ENCODE results near the gene GOLGB1. TPM values are rescaled to one million over a fixed set of nuclear protein-coding genes. Genes with fewer than 3 reads are reported as not detected.

The GOLGB1 gene
- total and polyA plus RNA-seq, 2 of the 4 experiments (the other 2 are of a cell fraction), result 13.3 to 30.3 TPM

GRCh38 chr3:121793078-121793477, 43.5 kb upstream of the GOLGB1 start:
- WGBS, 2 experiments (ENCODE audit: extremely low coverage in 2 of 2, insufficient read length in 1 of 2), result no CpG with 5 or more reads among the region's 3 CpGs
- ChIA-PET CTCF (no interaction called here), POLR2A (ENCODE audit: unreplicated experiment) (no interaction called here)
- dilution Hi-C loops (cut with HindIII; ENCODE audit: low sequenced_read_pairs, unreplicated experiment), result no loop called here
- Histone ChIP-seq H3K4me2 (ENCODE audit: low read depth, low read length) (no peak overlapping the region), H2AK5ac (ENCODE audit: low read depth, low read length) (no peak overlapping the region), H3K23ac (ENCODE audit: low read depth, low read length) (no peak overlapping the region), H2BK20ac (ENCODE audit: low read depth, low read length) (no peak overlapping the region), H3K4ac (ENCODE audit: low read depth, low read length) (no peak overlapping the region), H4K8ac (ENCODE audit: low read depth in 2 of 2, low read length in 2 of 2) (no peak overlapping the region), H4K5ac (ENCODE audit: low read depth, low read length) (no peak overlapping the region), H4K20me1 (ENCODE audit: insufficient read depth, low read length) (no peaks in the 10 kb centered on the region), H3K56ac (ENCODE audit: extremely low read depth, insufficient read depth, low read length) (no peak overlapping the region), H4K91ac (ENCODE audit: insufficient read depth, low read depth, low read length) (no peak overlapping the region), H3K27ac (ENCODE audit: insufficient read depth, low read length) (no peak overlapping the region), H2BK120ac (ENCODE audit: low read depth, low read length) (no peak overlapping the region), H3K9me1 (ENCODE audit: insufficient read depth, low read length) (no peaks in the 10 kb centered on the region), H3K36me3 (ENCODE audit: control insufficient read depth, insufficient read depth, low read length) (no peaks in the 10 kb centered on the region), H3K4me1 (ENCODE audit: control insufficient read depth, insufficient read depth, low read length) (no peaks in the 10 kb centered on the region), H3K4me3 (ENCODE audit: insufficient read depth, low read depth, low read length) (no peak overlapping the region), H3K18ac (ENCODE audit: low read depth, low read length) (no peak overlapping the region), H2AK9ac (replicated peaks; ENCODE audit: low read depth, low read length, poor library complexity) (no peak overlapping the region), H2AFZ (replicated peaks; ENCODE audit: low read length, poor library complexity) (no peak overlapping the region), H3K27me3 (ENCODE audit: control insufficient read depth, insufficient read depth, low read length) (no peaks in the 10 kb centered on the region), H3K14ac (replicated peaks; ENCODE audit: low read depth, low read length) (no peak overlapping the region), H3K9me3 (ENCODE audit: control insufficient read depth, insufficient read depth, low read length) (no peaks in the 10 kb centered on the region), H3K9ac (ENCODE audit: low read depth, low read length) (no peak overlapping the region), H2BK15ac (ENCODE audit: low read depth, low read length) (no peak overlapping the region), H3K79me1 (ENCODE audit: low read depth in 1 of 2, low read length in 2 of 2) (no peaks in the 10 kb centered on the region), H2BK5ac (ENCODE audit: low read depth, low read length, poor library complexity, severe bottlenecking) (no peak overlapping the region)
- BruUV-seq (replicated peaks), result no TSS peak
- DNase-seq (no peak), ATAC-seq (ENCODE audit: low read depth) (no peak)
- in situ Hi-C loops (cut with MboI; ENCODE audit: low sequenced_read_pairs), result no loop called here
- intact Hi-C loops (cut with micrococcal nuclease), result no loop called here
- TF ChIP-seq CTCF (conservative IDR thresholded peaks at IDR 0.05; ENCODE audit: low read depth, low read length) (no peak), BHLHE40 (IDR thresholded peaks at IDR 0.05; ENCODE audit: low read depth, low read length) (no peak), CHD1 (IDR thresholded peaks at IDR 0.05; ENCODE audit: low read depth, low read length) (no peak), FOS (IDR thresholded peaks at IDR 0.05; ENCODE audit: low read depth, low read length) (no peak), MAZ (IDR thresholded peaks at IDR 0.05; ENCODE audit: borderline replicate concordance, low read depth, low read length) (no peak), NFE2L2 (IDR thresholded peaks at IDR 0.05; ENCODE audit: low read depth, low read length) (no peak), CEBPB (IDR thresholded peaks at IDR 0.05; ENCODE audit: low read depth, low read length) (no peak)
